ENCODE data around the gene ADK. TPM values are rescaled to one million over a fixed set of nuclear protein-coding genes. Genes with fewer than 3 reads are reported as not detected.

ADK gene
- total and polyA plus RNA-seq, 8 donors = 44.8 to 68.6 (median 57.5) TPM

DNA sequence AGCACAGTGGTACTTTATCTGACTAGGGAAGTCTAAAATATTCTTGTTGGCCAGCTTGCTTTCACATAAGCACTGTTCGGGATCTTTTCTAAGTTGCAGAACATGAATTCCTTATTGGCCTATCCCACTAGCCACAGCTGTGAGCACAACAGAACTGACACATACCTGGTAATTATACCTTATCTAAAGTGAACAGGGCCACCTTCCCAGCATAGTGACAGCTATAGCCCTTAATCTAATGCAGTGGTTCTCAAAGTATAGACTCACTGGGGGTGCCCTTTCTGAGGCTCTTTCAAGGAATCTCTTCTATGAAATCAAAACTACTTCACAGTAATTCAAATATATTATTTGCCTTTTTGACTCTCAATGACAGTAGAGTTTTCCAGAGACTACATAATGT, 490.6 kb downstream of the ADK start:
- H3K9me3 ChIP-seq = no peaks in the 10 kb centered on the region
- intact Hi-C loops (cut with DNase I) = no loop called here
- TF ChIP-seq, protein P1, sequence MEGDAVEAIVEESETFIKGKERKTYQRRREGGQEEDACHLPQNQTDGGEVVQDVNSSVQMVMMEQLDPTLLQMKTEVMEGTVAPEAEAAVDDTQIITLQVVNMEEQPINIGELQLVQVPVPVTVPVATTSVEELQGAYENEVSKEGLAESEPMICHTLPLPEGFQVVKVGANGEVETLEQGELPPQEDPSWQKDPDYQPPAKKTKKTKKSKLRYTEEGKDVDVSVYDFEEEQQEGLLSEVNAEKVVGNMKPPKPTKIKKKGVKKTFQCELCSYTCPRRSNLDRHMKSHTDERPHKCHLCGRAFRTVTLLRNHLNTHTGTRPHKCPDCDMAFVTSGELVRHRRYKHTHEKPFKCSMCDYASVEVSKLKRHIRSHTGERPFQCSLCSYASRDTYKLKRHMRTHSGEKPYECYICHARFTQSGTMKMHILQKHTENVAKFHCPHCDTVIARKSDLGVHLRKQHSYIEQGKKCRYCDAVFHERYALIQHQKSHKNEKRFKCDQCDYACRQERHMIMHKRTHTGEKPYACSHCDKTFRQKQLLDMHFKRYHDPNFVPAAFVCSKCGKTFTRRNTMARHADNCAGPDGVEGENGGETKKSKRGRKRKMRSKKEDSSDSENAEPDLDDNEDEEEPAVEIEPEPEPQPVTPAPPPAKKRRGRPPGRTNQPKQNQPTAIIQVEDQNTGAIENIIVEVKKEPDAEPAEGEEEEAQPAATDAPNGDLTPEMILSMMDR (IDR thresholded peaks at IDR 0.05) = no peak
- DNase-seq (no peak), ATAC-seq (no peak)
- no peaks in the 10 kb centered on the region for H3K36me3 ChIP-seq
- no peak overlapping the region for H3K4me3 ChIP-seq
- no peak overlapping the region for H3K27ac ChIP-seq
- no peaks in the 10 kb centered on the region for H3K27me3 ChIP-seq
- H3K4me1 ChIP-seq = no peaks in the 10 kb centered on the region

DNA sequence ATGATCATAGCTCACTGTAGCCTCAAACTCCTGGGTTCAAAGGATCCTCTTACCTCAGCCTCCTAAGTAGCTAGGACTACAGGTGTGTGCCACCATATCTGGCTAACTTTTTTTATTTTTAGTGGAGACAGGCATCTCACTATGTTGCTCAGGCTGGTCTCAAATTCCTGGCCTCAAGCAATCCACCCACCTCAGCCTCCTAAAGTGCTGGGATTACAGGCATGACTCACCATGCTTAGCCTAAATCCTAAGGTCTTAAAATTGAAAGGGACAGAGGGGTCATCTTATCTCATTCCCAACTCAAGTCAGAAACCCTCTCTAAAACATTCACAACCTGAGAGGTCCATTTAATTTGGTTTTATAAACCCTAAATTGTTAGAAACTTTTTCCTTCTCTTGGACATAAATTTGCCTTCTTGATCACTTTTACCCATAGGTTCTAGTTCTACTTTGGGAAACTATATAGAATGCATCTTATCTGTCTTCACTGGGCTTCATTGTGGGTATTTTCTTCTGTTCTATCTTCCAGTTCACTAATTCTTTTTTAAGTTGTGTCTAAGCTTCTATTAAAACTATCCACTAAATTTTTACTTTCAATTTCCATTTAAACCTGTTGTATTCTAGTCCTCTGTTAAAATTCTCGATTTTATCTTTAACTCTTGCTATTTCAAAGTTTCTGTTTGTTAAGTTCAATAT, 492.0 kb downstream of the ADK start:
- no peak overlapping the region for H3K27ac ChIP-seq
- H3K4me1 ChIP-seq = no peaks in the 10 kb centered on the region
- intact Hi-C loops (cut with DNase I) = no loop called here
- ATAC-seq (no peak), DNase-seq (no peak)
- no peaks in the 10 kb centered on the region for H3K27me3 ChIP-seq
- no peak overlapping the region for H3K4me3 ChIP-seq
- TF ChIP-seq, protein P1 (IDR thresholded peaks at IDR 0.05) = no peak
- no peaks in the 10 kb centered on the region for H3K9me3 ChIP-seq
- H3K36me3 ChIP-seq = no peaks in the 10 kb centered on the region

DNA sequence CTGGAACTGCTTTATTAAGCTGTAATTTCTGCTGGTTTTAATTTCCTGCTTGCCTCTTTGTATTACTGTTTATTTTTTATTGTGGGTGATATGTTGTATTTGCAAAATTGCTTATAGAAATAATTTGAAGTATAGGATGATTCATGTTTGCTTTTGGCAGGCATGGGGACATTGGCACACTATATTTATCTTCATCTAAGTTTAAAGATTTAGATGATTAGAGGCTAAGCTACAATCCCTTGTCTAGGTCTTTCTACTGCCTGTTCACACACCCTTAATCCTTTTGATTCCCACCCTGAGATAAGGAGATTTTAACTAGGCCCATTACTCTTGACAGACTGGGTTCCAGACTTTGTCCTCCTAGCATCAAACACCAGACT, 492.6 kb downstream of the ADK start:
- intact Hi-C loops (cut with DNase I) = no loop called here
- no peaks in the 10 kb centered on the region for H3K4me1 ChIP-seq
- TF ChIP-seq, protein P1 (IDR thresholded peaks at IDR 0.05) = no peak

DNA sequence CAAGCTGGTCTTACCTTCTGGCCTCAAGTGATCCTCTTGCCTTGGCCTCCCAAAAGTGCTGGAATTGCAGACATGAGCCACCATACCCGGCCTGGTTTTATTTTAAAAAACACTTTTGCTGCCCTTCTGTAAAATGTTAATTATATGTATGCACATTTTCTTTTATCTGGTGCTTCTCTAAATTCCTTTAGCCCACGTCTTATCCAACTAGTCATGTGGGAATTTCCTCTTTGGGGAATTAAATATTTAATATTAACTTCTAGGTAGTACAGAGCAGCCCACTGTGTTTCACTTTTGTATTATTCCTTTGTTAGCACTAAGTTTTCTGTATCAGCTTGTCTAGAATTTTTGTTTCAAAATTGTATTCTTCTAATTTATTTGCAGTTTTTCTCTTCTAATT, 493.7 kb downstream of the ADK start:
- Histone ChIP-seq H3K36me3 (no peaks in the 10 kb centered on the region), H3K4me1 (no peaks in the 10 kb centered on the region), H3K27ac (no peak overlapping the region), H3K9me3 (no peaks in the 10 kb centered on the region), H3K4me3 (no peak overlapping the region), H3K27me3 (no peaks in the 10 kb centered on the region)
- DNase-seq (no peak), ATAC-seq (no peak)
- TF ChIP-seq, protein P1 (IDR thresholded peaks at IDR 0.05) = no peak
- intact Hi-C loops (cut with DNase I) = no loop called here

More for the DNA sequence above, 492.6 kb downstream of the ADK start:
- H3K36me3 ChIP-seq = no peaks in the 10 kb centered on the region
- no peak overlapping the region for H3K27ac ChIP-seq
- no peak for DNase-seq
- ATAC-seq = no peak
- no peak overlapping the region for H3K4me3 ChIP-seq
- H3K9me3 ChIP-seq = no peaks in the 10 kb centered on the region
- H3K27me3 ChIP-seq = no peaks in the 10 kb centered on the region

DNA sequence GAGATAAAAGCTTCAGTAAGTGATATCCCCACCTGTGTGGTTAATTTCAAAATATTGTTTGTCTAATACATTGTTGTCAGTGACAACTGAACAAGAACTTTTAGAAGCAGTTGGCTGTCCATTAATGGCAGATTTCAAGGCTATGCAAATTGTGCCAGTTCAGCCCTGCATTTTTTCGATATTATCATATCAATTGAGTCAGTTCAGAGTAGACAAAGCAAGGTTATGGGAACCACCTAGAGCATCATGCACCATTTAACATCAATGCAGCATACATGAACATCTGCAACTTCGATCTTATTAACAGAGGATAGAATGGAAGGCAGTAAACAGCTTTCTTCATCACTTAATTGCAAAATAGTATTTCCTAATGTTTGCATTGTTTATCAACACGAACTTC, 494.7 kb downstream of the ADK start:
- Histone ChIP-seq H3K27ac (no peak overlapping the region), H3K4me1 (no peaks in the 10 kb centered on the region), H3K4me3 (no peak overlapping the region), H3K9me3 (no peaks in the 10 kb centered on the region), H3K27me3 (no peaks in the 10 kb centered on the region), H3K36me3 (no peaks in the 10 kb centered on the region)
- no peak for ATAC-seq
- DNase-seq = no peak
- TF ChIP-seq, protein P1 (IDR thresholded peaks at IDR 0.05) = no peak
- intact Hi-C loops (cut with DNase I) = no loop called here
